Measurements from ENCODE around the gene PABPC1L.

PABPC1L gene

GRCh38 chr20:44883214-44883902 lies 26.5 kb upstream of the PABPC1L start:
- in situ Hi-C loops (cut with MboI; ENCODE audit: low sequenced_read_pairs, unreplicated experiment) = no loop called here

GRCh38 chr20:44884907-44885391 lies 24.9 kb upstream of the PABPC1L start:
- in situ Hi-C loops (cut with MboI; ENCODE audit: low sequenced_read_pairs, unreplicated experiment) = no loop called here
- no peak for TF ChIP-seq CTCF (IDR thresholded peaks at IDR 0.05; ENCODE audit: borderline replicate concordance, control extremely low read depth, extremely low read depth, insufficient read depth, missing control alignments)

More at GRCh38 chr20:44883214-44883902, 26.5 kb upstream of the PABPC1L start:
- TF ChIP-seq CTCF (IDR thresholded peaks at IDR 0.05; ENCODE audit: borderline replicate concordance, control extremely low read depth, extremely low read depth, insufficient read depth, missing control alignments) = no peak
- no peak for DNase-seq (ENCODE audit: low spot score)

GRCh38 chr20:44885392-44886265 lies 24.2 kb upstream of the PABPC1L start, which contains the start of gene YWHAB:
Gene YWHAB (plus strand): TSS chr20:44885705. CDS start chr20:44901534, 15,829 bp downstream.
- in situ Hi-C loops (cut with MboI; ENCODE audit: low sequenced_read_pairs, unreplicated experiment) = no loop called here
- peak; percentile 98 for DNase-seq (ENCODE audit: low spot score)
- no peak for TF ChIP-seq CTCF (IDR thresholded peaks at IDR 0.05; ENCODE audit: borderline replicate concordance, control extremely low read depth, extremely low read depth, insufficient read depth, missing control alignments)

More at GRCh38 chr20:44884907-44885391, 24.9 kb upstream of the PABPC1L start:
- no peak for DNase-seq (ENCODE audit: low spot score)

GRCh38 chr20:44886266-44886651 lies 23.6 kb upstream of the PABPC1L start:
- DNase-seq (ENCODE audit: low spot score) = no peak
- in situ Hi-C loops (cut with MboI; ENCODE audit: low sequenced_read_pairs, unreplicated experiment) = no loop called here
- TF ChIP-seq CTCF (IDR thresholded peaks at IDR 0.05; ENCODE audit: borderline replicate concordance, control extremely low read depth, extremely low read depth, insufficient read depth, missing control alignments) = no peak

- no peak for TF ChIP-seq CTCF (IDR thresholded peaks at IDR 0.05; ENCODE audit: borderline replicate concordance, control extremely low read depth, extremely low read depth, insufficient read depth, missing control alignments)
- in situ Hi-C loops (cut with MboI; ENCODE audit: low sequenced_read_pairs, unreplicated experiment) = no loop called here
- no peak for DNase-seq (ENCODE audit: low spot score)
These were observed 23.0 kb upstream of the PABPC1L start for GRCh38 chr20:44886828-44887227.

- DNase-seq (ENCODE audit: low spot score) = no peak
- TF ChIP-seq CTCF (IDR thresholded peaks at IDR 0.05; ENCODE audit: borderline replicate concordance, control extremely low read depth, extremely low read depth, insufficient read depth, missing control alignments) = no peak
- in situ Hi-C loops (cut with MboI; ENCODE audit: low sequenced_read_pairs, unreplicated experiment) = no loop called here
These were observed 22.4 kb upstream of the PABPC1L start for GRCh38 chr20:44887466-44887865.
